ENCODE results near the gene BORCS5. TPM values are rescaled to one million over a fixed set of nuclear protein-coding genes. Genes with fewer than 3 reads are reported as not detected.

Gene BORCS5
- total and polyA plus RNA-seq, 7 experiments from 2014 or later = 8.4 to 28.2 (median 18.6) TPM

DNA sequence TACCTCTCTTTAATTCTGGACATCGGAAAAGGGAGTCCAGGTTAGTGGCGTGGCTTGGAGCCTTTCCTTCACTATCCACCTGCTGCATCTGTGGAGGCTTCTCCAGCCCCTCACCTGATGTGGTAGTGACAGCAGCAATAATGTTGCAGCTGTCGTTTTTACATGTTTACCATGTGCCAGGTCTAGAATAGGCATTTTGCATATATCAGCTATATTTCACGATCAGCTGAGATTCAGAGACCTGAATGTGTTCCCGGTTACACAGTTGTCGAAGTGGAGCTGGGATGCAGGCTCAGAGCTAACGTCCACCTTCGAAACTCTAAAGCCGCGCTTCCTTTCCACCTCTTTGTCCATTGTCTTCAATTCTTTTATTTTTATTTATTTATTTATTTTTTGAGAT lies 91.0 kb downstream of the BORCS5 start:
- no peak for ATAC-seq
- Mint-ChIP-seq H3K4me1 (peaks cover 15 to 31% (median 28%) of the 10 kb centered on the region in 7 donors), H3K27ac (no peak overlapping the region)

DNA sequence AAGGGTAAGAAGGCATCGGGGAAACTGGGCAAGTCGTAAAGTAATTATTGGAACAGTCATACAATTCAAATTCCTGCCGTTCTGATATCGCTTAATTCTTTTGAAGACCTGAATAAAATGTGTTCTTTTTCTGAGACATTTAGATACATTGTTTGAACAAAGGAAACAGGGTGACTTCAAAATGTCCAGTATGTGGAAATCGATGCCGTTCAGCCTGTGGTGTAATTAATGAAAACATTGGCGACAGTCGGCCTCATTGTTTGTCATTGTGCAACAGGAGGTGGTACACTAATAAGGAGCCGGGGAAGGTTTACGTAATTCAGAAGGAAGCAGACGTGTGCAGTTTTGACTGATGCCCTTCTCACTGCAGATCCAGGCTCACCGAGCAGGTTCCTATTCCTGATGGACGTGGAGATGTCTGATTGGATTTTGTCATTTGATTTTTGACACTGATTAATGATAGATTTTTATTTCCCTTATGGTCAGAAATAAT lies 92.7 kb downstream of the BORCS5 start:
- peaks cover 3 to 5% of the 10 kb centered on the region in 2 donors for H3K4me1 ChIP-seq (ENCODE audit: control insufficient read depth in 2 of 2, insufficient read depth in 2 of 2, low read length in 2 of 2)
- DNase-seq (no peak), ATAC-seq (peak; percentile 74)
- intact Hi-C loops (cut with micrococcal nuclease) = no loop called here
- H3K4me3 ChIP-seq (ENCODE audit: low read length) = no peak overlapping the region
- ChIA-PET CTCF (interaction anchor here (0.7 kb wide), 1 partner anchor 16 kb away, joined by 3 read pairs; no protein-coding TSS in a partner anchor), POLR2A (interaction anchor here (0.8 kb wide), 1 partner anchor 115 kb away, joined by 3 read pairs; no protein-coding TSS in a partner anchor)
- no peak overlapping the region for H3K27ac ChIP-seq (ENCODE audit: low read depth, low read length)
- H3K36me3 Mint-ChIP-seq = peaks cover 4 to 26% (median 19%) of the 10 kb centered on the region in 5 donors
- H3K9me3 ChIP-seq (ENCODE audit: control insufficient read depth in 2 of 3, low read length in 3 of 3) = no peaks in the 10 kb centered on the region
- peaks cover 11 to 22% (median 12%) of the 10 kb centered on the region in 7 donors for H3K4me1 Mint-ChIP-seq
- H3K27me3 Mint-ChIP-seq = no peaks in the 10 kb centered on the region
- H3K36me3 ChIP-seq (ENCODE audit: control insufficient read depth in 2 of 3, insufficient read depth in 3 of 3, low read length in 3 of 3) = no peaks in the 10 kb centered on the region
- no peaks in the 10 kb centered on the region for H3K9me3 Mint-ChIP-seq
- H3K27ac Mint-ChIP-seq = peak overlapping the region in 3 of 9 donors; percentile 2 to 57 (median 17)
- no peaks in the 10 kb centered on the region for H3K27me3 ChIP-seq (ENCODE audit: control insufficient read depth in 2 of 2, insufficient read depth in 2 of 2, low read length in 2 of 2)
- H3K4me3 Mint-ChIP-seq = no peak overlapping the region

More for the DNA sequence above, 91.0 kb downstream of the BORCS5 start:
- Histone ChIP-seq H3K4me3 (ENCODE audit: low read length) (no peak overlapping the region), H3K36me3 (ENCODE audit: control insufficient read depth in 2 of 3, insufficient read depth in 3 of 3, low read length in 3 of 3) (no peaks in the 10 kb centered on the region), H3K27ac (ENCODE audit: low read depth, low read length) (no peak overlapping the region), H3K9me3 (ENCODE audit: control insufficient read depth in 2 of 3, low read length in 3 of 3) (no peaks in the 10 kb centered on the region), H3K4me1 (ENCODE audit: control insufficient read depth in 2 of 2, insufficient read depth in 2 of 2, low read length in 2 of 2) (peaks cover 17 to 19% of the 10 kb centered on the region in 2 donors), H3K27me3 (ENCODE audit: control insufficient read depth in 2 of 2, insufficient read depth in 2 of 2, low read length in 2 of 2) (no peaks in the 10 kb centered on the region)
- Mint-ChIP-seq H3K36me3 (peaks cover 4 to 24% (median 17%) of the 10 kb centered on the region in 5 donors), H3K9me3 (no peaks in the 10 kb centered on the region), H3K27me3 (no peaks in the 10 kb centered on the region), H3K4me3 (no peak overlapping the region)
- DNase-seq = no peak
- ChIA-PET CTCF (no interaction called here), POLR2A (interaction anchor here (0.6 to 1.2 kb wide), 4 partner anchors 18 to 249 kb away, joined by 3 to 4 read pairs (median 3); no protein-coding TSS in a partner anchor)
- intact Hi-C loops (cut with micrococcal nuclease) = no loop called here

DNA sequence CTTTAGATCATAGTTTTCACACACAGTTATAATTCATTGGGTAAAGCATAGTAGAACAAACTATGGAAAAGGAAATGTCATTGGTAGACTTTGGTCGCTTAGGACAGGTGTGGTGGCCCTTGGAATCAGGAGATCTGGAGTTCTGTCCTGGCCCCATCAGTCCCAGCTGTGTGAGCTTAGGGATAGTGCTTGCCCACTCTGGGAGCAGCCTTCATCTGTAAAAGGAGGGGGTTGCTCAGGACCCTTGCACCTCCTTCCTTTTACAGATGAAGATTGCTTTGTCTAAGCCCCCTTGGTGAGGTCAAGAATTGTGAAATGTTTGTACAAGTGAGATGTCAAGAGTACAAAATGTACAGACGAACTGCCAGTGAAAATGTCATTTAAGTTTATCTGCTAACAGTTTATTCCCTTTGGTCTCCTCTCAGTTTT lies 93.2 kb downstream of the BORCS5 start:
- CTCF ChIA-PET = interaction anchor here (0.7 kb wide), 1 partner anchor 15 kb away, joined by 3 read pairs; no protein-coding TSS in a partner anchor
- ATAC-seq (no peak), DNase-seq (no peak)
- Histone ChIP-seq H3K9me3 (ENCODE audit: control insufficient read depth in 2 of 3, low read length in 3 of 3) (no peaks in the 10 kb centered on the region), H3K36me3 (ENCODE audit: control insufficient read depth in 2 of 3, insufficient read depth in 3 of 3, low read length in 3 of 3) (no peaks in the 10 kb centered on the region), H3K4me3 (ENCODE audit: low read length) (no peak overlapping the region), H3K4me1 (ENCODE audit: control insufficient read depth in 2 of 2, insufficient read depth in 2 of 2, low read length in 2 of 2) (peaks cover 3 to 5% of the 10 kb centered on the region in 2 donors), H3K27me3 (ENCODE audit: control insufficient read depth in 2 of 2, insufficient read depth in 2 of 2, low read length in 2 of 2) (no peaks in the 10 kb centered on the region), H3K27ac (ENCODE audit: low read depth, low read length) (no peak overlapping the region)
- POLR2A ChIA-PET = no interaction called here
- Mint-ChIP-seq H3K4me3 (no peak overlapping the region), H3K4me1 (peaks cover 11 to 23% (median 12%) of the 10 kb centered on the region in 7 donors), H3K36me3 (peaks cover 4 to 26% (median 19%) of the 10 kb centered on the region in 5 donors), H3K27ac (peak overlapping the region in 2 of 9 donors; percentile 28 to 57), H3K27me3 (no peaks in the 10 kb centered on the region), H3K9me3 (peaks cover 0 to under 1% (median 0%) of the 10 kb centered on the region in 11 donors)
- intact Hi-C loops (cut with micrococcal nuclease) = no loop called here

DNA sequence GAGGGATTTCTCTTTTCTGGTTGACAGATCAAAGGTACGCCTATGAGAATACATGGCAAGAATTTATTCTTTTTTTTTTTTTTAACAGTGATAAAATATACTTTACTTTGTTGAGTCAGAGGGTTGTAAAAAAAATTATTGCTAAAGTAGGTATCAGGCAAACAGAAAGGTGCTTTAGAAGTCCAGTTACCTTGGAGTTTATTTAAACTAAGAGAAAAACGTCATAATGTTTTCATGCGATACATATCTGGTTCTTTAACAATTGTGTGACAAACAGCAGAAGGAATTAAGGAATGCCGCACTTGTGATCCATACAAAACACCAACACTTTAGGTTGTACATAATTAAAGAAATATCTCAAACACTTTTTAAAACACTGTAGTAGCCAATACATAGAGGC lies 94.2 kb downstream of the BORCS5 start:
- ChIA-PET CTCF (no interaction called here), POLR2A (no interaction called here)
- peak overlapping the region in 1 of 9 donors; percentile 24 for H3K27ac Mint-ChIP-seq
- Histone ChIP-seq H3K27ac (ENCODE audit: low read depth, low read length) (no peak overlapping the region), H3K4me3 (ENCODE audit: low read length) (no peak overlapping the region), H3K36me3 (ENCODE audit: control insufficient read depth in 2 of 3, insufficient read depth in 3 of 3, low read length in 3 of 3) (no peaks in the 10 kb centered on the region), H3K27me3 (ENCODE audit: control insufficient read depth in 2 of 2, insufficient read depth in 2 of 2, low read length in 2 of 2) (no peaks in the 10 kb centered on the region), H3K9me3 (ENCODE audit: control insufficient read depth in 2 of 3, low read length in 3 of 3) (no peaks in the 10 kb centered on the region), H3K4me1 (ENCODE audit: control insufficient read depth in 2 of 2, insufficient read depth in 2 of 2, low read length in 2 of 2) (peaks cover 0 to 5% of the 10 kb centered on the region in 2 donors)
- no peak overlapping the region for H3K4me3 Mint-ChIP-seq
- ATAC-seq = no peak
- peaks cover 4 to 26% (median 19%) of the 10 kb centered on the region in 5 donors for H3K36me3 Mint-ChIP-seq
- H3K27me3 Mint-ChIP-seq = no peaks in the 10 kb centered on the region
- no peak for DNase-seq
- peaks cover 11 to 26% (median 12%) of the 10 kb centered on the region in 7 donors for H3K4me1 Mint-ChIP-seq
- peaks cover 0 to 2% (median 0%) of the 10 kb centered on the region in 11 donors for H3K9me3 Mint-ChIP-seq
- intact Hi-C loops (cut with micrococcal nuclease) = no loop called here

DNA sequence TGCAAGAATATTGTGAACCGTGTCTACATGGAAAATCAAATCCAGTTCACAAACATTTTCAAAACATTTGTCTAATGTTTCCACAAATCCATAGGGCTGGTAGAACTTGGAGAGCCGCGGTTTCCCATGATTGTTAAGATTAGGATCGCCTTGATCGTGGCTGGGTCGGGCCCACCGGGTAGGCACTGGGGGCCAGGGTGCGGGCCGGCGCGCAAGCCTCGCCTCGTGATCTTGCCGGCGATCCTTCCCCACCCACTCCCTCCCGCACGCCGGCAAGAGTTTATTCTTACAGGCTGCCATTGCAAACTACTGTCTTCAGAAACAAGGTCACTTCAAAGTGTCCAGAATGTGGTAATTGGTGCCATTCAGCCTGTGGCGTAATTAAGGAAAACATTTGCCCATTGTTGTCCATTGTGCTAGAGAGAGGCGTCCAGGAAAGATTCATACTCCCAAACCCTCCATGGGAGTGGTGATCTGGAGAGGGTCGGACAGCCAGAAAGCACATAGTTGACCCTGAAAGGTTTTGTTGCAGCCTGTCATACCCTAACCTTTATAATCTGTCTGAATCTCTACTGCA lies 95.5 kb downstream of the BORCS5 start:
- CTCF ChIA-PET = no interaction called here

DNA sequence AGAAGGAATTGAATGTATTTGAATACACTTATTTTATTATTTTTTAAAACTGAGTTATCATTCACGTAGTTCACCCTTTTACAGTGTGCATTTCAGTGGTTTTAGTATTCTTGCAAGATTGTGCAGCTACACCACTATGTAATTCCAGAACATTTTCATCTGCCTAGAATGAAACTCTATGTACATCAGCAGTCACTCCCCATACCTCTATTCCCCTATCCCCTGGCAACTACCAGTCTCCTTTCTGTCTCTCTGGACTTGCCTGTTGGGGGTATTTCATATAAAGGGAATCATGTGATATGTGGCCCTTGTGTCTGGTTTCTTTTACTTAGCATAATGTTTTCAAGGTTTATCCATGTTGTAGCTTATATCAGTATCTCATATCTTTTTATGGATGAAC lies 96.8 kb downstream of the BORCS5 start:
- Histone ChIP-seq H3K4me1 (ENCODE audit: control insufficient read depth in 2 of 2, insufficient read depth in 2 of 2, low read length in 2 of 2) (no peaks in the 10 kb centered on the region), H3K36me3 (ENCODE audit: control insufficient read depth in 2 of 3, insufficient read depth in 3 of 3, low read length in 3 of 3) (no peaks in the 10 kb centered on the region), H3K27ac (ENCODE audit: low read depth, low read length) (no peak overlapping the region), H3K27me3 (ENCODE audit: control insufficient read depth in 2 of 2, insufficient read depth in 2 of 2, low read length in 2 of 2) (no peaks in the 10 kb centered on the region), H3K9me3 (ENCODE audit: control insufficient read depth in 2 of 3, low read length in 3 of 3) (no peaks in the 10 kb centered on the region), H3K4me3 (ENCODE audit: low read length) (no peak overlapping the region)
- POLR2A ChIA-PET = interaction anchor here (1.3 to 5.1 kb wide), 2 partner anchors 10 to 12 kb away, joined by 3 to 24 read pairs; no protein-coding TSS in a partner anchor
- H3K4me1 Mint-ChIP-seq = peaks cover 4 to 28% (median 10%) of the 10 kb centered on the region in 7 donors
- peaks cover 0 to 2% (median 0%) of the 10 kb centered on the region in 11 donors for H3K9me3 Mint-ChIP-seq
- CTCF ChIA-PET = no interaction called here
- H3K4me3 Mint-ChIP-seq = no peak overlapping the region
- H3K27me3 Mint-ChIP-seq = no peaks in the 10 kb centered on the region
- DNase-seq (no peak), ATAC-seq (no peak)
- peaks cover 0 to 24% (median 7%) of the 10 kb centered on the region in 5 donors for H3K36me3 Mint-ChIP-seq
- H3K27ac Mint-ChIP-seq = no peak overlapping the region
- intact Hi-C loops (cut with micrococcal nuclease) = no loop called here

More for the DNA sequence above, 95.5 kb downstream of the BORCS5 start:
- ATAC-seq (no peak), DNase-seq (no peak)
- H3K9me3 Mint-ChIP-seq = peaks cover 0 to 2% (median 0%) of the 10 kb centered on the region in 11 donors
- H3K4me1 ChIP-seq (ENCODE audit: control insufficient read depth in 2 of 2, insufficient read depth in 2 of 2, low read length in 2 of 2) = peaks cover 0 to under 1% of the 10 kb centered on the region in 2 donors
- H3K9me3 ChIP-seq (ENCODE audit: control insufficient read depth in 2 of 3, low read length in 3 of 3) = no peaks in the 10 kb centered on the region
- H3K27me3 Mint-ChIP-seq = no peaks in the 10 kb centered on the region
- no peaks in the 10 kb centered on the region for H3K27me3 ChIP-seq (ENCODE audit: control insufficient read depth in 2 of 2, insufficient read depth in 2 of 2, low read length in 2 of 2)
- no peak overlapping the region for H3K4me3 ChIP-seq (ENCODE audit: low read length)
- H3K36me3 Mint-ChIP-seq = peaks cover under 1 to 21% (median 9%) of the 10 kb centered on the region in 5 donors
- H3K27ac Mint-ChIP-seq = no peak overlapping the region
- H3K36me3 ChIP-seq (ENCODE audit: control insufficient read depth in 2 of 3, insufficient read depth in 3 of 3, low read length in 3 of 3) = no peaks in the 10 kb centered on the region
- peaks cover 6 to 26% (median 9%) of the 10 kb centered on the region in 7 donors for H3K4me1 Mint-ChIP-seq
- intact Hi-C loops (cut with micrococcal nuclease) = no loop called here
- no peak overlapping the region for H3K27ac ChIP-seq (ENCODE audit: low read depth, low read length)
- POLR2A ChIA-PET = interaction anchor here (5.1 kb wide), 1 partner anchor 11 kb away, joined by 24 read pairs; no protein-coding TSS in a partner anchor
- no peak overlapping the region for H3K4me3 Mint-ChIP-seq

All from naive thymus-derived CD4-positive, alpha-beta T cell (primary cell).